SIG-M5 treated with dmso at 0.1 percent for 504 hours (cell line): ENCODE measurements around the gene SHROOM4.

Experiments used
- DNase-seq: peaks from one replicate; lab custom pipeline; 2025; ENCODE audit not compliant: unreplicated experiment; lab: John Stamatoyannopoulos, UW

Gene SHROOM4

DNA sequence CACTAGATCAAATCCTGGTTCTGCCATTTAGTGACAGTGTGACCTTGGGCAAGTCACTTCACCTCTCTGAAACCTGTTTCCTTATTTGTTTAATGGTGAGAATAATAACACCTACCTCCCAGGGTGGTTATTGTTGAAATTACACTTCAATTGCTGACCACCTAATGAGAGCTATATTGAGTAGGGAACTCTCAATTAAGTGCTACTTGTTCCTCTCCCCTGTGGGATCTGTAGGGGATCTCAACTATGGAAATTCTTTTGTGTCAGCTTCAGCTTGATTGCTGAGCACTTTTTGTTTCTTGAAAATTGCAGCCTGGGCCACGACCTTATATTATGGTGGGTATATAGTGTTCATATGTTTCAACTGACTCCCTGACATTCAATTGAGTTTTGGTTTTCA lies 102.1 kb downstream of the SHROOM4 start:
- DNase-seq = no peak

GRCh38 chrX:50707955-50708699 lies 105.9 kb downstream of the SHROOM4 start:
- DNase-seq = no peak

DNA sequence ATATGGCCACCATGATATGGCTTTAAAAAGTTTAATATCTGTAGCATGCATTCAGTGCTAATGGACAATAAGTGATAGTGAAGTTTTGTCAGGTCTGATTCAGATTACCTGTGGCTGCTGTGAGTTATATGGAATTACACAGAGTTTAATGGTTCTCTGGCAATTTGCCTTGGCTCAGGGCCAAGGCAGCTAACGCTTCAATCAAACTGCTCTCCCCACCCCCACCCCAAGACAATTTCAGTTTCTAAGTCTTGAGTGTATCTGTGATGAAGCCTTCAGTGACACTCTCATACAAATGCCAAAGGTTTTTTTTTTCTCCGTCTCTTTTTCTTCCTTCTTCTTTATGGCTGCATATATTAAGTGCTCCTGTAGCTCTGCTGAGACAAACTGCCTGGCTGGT lies 106.6 kb downstream of the SHROOM4 start:
- no peak for DNase-seq

DNA sequence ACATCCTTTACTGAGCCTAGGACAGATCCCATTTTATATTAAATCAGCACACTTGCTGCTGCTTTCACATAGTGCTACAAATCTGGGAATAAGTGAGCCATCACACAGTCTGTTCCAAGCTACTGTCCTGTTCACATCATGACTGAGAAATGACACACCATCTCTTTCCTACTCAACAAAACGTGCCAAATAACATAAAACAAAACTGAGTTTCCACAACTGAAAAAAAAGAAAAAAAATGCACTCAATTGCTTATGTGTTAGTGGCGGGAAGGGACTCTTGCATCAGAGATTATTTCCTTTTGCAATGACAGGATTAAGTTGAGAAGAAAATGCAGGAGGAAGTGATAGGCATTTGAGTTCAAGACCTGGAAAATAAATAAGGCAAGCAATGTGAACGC lies 109.0 kb downstream of the SHROOM4 start:
- DNase-seq = no peak

DNA sequence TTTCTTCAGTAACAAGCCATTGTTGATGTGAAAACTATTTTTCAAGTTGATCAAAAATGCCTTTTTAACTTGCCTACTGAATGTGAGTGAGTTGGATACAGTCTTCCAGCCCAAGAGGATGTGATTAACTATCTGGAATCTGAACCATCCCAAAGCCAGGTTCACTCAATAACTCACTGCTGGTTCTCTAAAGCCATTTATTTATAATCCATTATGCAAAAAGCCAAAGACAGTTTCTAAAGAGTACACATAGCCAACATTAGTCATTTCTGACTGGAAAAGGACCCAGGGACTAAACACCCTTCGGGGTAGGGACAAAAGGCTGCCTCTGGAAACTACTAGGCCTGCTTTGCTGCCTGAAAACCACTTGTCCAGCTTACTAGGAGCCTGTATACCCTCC lies 109.6 kb downstream of the SHROOM4 start:
- DNase-seq = no peak

GRCh38 chrX:50700921-50701320 lies 113.1 kb downstream of the SHROOM4 start:
- no peak for DNase-seq

GRCh38 chrX:50698944-50699343 lies 115.0 kb downstream of the SHROOM4 start:
- no peak for DNase-seq

DNA sequence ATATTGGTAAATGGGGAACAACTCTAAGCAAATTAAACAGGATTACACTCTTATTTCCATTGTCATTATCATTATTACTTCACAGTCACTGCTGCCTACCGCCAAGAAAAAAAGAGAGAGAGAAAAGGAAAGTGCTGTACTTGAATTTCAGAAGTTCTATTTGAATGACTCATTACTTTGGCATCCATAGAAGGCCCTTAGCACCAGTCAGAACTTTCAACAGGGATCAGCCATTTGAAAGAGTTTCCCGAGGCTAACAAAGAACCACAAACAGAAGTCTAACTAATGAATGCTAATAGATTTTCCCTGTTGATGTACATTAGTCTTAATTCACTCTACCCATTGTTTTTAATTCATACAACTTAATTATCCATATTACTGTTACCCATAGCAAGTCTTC lies 116.3 kb downstream of the SHROOM4 start:
- no peak for DNase-seq

- peak; percentile 55 for DNase-seq
Observed at GRCh38 chrX:50691820-50692219, 122.2 kb downstream of the SHROOM4 start.

DNA sequence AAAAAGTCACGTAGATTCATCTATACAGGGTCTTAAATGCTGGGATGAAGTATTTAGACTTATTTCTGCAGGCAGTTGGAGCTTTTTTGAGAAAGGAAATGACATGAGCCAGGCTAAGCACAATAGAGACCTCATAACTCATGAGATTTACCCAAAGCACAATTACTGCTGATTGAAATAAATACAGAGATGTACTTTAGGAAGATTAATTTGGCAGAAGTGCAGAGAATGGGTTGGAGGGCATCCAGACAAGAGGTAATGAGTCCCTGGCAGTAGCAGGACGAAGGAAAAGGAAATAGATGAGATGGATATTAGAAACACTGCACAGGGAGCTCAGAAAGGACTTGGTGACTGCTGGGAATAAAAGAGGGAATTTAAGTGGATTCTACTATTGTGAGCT lies 129.1 kb downstream of the SHROOM4 start:
- DNase-seq = no peak

- no peak for DNase-seq
Observed at GRCh38 chrX:50680990-50681389, 133.0 kb downstream of the SHROOM4 start.

DNA sequence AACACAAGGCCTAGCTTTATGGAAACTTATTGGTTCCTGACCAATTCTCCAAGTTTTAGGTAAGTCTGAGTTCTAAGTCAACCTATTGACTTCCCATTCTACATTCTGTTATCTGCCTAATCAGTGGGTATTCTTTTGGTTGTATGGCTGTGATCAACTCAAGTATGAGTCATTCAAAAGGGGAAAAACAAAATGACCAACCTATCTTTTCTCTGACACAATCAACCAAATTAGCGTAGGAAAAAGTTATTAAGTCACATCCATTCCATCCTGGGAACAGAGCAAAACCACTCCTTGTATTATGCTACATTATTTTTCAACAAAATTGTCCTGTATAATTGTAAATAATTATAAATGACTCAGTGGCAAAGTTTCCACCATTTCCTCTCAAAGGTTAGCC lies 136.2 kb downstream of the SHROOM4 start:
- no peak for DNase-seq

- no peak for DNase-seq
Observed at GRCh38 chrX:50671661-50672060, 142.3 kb downstream of the SHROOM4 start.

GRCh38 chrX:50668860-50669259 lies 145.1 kb downstream of the SHROOM4 start:
- no peak for DNase-seq

DNA sequence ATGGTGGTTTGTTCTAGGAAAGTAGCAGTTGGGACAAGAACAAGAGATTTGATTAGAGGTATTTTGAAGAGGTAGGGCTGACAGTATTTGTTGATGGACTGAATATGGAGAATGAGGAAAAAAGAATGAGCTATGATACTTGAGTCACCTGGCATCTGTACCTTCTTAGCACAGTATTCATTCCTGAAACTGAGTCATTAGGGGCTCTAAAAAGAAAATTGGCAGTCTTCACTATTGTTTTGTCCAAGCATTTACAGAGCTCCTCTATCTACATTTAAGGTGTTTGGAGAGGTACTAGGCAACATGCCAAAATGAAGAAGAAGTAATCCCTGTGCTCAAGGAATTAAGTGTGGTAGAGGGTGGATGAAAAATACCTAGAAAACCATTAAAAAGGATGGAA lies 165.8 kb downstream of the SHROOM4 start:
- DNase-seq = no peak

DNA sequence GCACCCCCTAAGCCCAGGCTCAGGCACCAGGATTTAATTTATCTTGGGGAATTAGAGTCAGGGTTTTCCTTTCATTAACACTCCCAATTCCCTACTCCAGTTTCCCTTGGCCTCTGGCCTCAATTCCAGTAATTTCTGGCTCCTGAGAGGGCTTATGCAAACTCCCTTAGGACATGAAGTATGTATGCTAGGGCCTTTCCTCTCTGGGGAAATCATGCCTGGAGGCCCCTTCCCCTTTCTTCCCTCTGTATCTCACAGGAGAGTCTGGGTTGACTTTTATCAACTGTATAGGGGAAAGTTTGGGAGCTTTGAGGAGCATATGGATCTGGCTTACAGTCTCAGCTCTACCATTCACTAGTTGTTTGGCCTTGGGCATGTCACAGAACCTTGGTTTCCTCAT lies 169.5 kb downstream of the SHROOM4 start:
- DNase-seq = no peak

- no peak for DNase-seq
Observed at GRCh38 chrX:50643525-50644137, 170.4 kb downstream of the SHROOM4 start.

DNA sequence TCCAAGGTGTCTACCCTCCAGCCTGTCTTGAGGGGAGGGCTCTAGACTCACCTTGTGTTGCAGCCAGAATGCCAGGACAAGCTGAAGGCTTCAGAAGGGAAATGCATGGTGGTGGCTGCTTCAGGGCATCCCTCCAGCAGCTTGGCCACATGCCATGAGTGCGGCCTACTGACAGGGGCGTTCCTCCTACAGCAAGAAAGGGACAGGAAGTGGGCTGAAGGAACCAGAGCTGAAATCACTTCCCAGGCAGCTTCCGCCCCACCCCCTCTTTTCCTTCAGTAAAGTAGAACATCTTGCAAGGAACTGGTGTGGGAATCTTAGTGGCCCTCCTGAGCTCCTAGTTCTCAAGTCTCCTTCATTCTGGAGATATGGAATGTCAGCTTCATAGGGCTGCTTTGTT lies 175.9 kb downstream of the SHROOM4 start:
- DNase-seq = no peak

DNA sequence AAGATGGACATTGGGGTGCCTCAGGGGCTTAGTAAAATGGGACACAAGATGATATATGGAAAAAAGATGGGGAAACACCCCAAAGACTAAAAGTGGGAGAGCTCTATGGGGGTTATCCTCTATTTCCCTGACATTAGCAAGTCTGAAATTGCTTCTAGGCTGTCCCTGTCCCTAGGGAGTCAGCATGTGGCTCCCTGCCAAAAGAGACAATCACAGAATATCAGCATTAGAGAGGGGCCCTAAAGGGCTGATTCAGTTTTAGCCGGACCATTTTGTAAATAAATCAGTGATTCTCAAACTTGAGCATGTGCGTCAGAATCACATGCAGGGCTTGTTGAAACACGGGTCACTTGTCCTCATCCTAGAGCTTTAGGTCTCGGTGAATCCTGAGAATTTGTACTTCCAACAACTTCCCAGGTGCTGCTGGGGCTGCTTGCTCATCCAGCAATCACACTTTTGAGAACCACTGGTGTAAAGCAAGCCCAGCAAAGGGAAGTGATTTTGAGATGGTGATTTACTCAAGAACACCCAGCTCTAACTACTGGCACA lies 178.1 kb downstream of the SHROOM4 start:
- DNase-seq = no peak

DNA sequence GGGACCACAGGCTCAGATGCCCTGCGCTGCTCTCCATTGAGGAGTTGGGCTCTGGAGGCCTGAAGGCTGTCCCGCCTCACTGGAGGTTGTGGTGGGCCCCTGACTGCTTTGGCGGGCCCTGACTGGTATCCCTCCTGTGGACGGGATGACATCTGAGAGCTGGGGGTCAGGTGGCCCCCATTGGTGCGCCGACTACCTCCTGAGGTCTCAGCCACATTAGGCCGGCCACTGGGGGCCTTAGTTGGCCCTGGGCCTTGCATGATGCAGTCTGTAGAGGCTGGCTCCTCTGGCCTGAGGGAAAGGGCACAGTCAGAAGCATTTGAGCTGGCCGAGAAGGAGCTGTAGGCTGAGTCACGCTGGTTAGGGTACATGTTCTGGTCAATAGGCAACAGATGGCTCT lies 178.8 kb downstream of the SHROOM4 start:
- DNase-seq = no peak

DNA sequence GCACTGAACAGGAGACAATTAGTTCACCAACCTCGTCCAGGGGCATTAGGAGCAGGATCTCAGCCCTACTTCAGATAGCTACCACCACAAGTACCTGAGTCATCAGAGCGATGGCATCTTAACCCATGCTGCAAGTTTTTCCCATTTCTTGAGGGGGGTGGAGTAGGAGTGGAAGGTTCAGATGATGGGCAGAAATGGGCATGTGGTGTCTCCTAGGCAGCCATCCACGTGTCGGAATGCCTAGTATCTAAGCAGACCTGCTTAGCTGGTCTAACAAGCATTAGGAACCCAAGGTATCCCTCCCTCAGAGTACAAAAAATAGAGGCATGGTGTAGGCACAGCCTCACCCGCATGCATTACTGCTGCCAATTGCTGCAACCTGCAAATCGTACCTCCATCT lies 184.2 kb downstream of the SHROOM4 start:
- DNase-seq = peak; percentile 5

DNA sequence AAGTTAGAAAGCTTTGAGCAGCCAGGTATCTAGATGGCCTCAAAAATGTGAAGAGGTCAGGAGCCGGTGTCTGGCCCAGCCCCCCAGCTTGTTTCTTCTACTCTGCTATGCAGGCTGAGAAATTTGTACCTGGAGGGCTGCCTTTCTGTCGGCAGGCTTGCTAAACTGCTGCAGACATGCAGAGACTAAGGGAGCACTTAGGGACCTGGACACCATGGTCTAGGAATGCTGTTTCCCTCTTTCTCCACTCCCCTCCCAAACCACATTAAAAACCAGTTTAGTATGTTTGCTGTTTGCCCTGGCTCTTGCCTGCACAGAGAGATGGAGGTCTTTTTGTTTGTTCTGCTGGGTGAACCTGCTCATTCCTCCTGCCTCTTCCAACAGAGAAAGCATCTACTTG lies 186.3 kb downstream of the SHROOM4 start:
- no peak for DNase-seq

- DNase-seq = no peak
Observed at GRCh38 chrX:50626432-50626831, 187.6 kb downstream of the SHROOM4 start.
